Umbilical cord (tissue), 2 donors: ENCODE data around the gene FOS. TPM values are rescaled to one million over a fixed set of nuclear protein-coding genes. Genes with fewer than 3 reads are reported as not detected.
"Not testable (repeated sequence)": the region's sequence is repeated elsewhere in the genome, so short reads cannot be mapped to it uniquely, and the experiment has no call there.

Experiments used
- DNase-seq: peaks from one replicate; pipeline ENCODE4 v3.0.0-alpha.2; 2015; ENCODE audit warnings: low spot score
- total RNA-seq: library from RNA; depleted of rRNA; stranded (reverse); fragments of >200 nt; gene quantifications from one replicate; pipeline ENCODE4 v1.2.3, GENCODE V29; 2014; ENCODE audit warnings: low replicate concordance; ENCODE audit not compliant: insufficient read depth

Gene FOS
- total RNA-seq, 1 donor from 2014 or later, result 1,307 TPM

DNA sequence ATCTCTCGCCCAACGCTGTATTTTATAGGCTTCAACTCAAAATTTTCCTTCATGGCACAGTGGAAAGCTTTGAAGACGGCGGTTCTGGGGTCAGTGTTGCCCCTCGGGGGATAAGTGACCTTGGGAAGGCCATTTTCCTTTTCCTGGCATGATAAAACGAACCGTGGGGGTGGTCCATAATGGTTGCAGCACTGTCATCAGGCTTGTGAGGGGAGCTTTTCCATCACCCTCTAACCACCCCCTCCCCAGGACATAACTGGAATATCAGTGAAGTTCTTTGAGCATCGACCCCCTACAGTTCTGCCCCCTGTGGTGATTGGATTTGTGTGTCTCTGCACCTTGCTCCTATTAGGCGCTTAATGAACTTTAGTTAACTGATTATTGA lies 16.0 kb downstream of the FOS start:
- no peak for DNase-seq

GRCh38 chr14:75295061-75295461 lies 16.4 kb downstream of the FOS start:
- peak; percentile 89 for DNase-seq

GRCh38 chr14:75295491-75296345 lies 17.1 kb downstream of the FOS start:
- peak; percentile 86 for DNase-seq

- DNase-seq, result no peak
Measured at GRCh38 chr14:75297411-75298040, 18.9 kb downstream of the FOS start.

DNA sequence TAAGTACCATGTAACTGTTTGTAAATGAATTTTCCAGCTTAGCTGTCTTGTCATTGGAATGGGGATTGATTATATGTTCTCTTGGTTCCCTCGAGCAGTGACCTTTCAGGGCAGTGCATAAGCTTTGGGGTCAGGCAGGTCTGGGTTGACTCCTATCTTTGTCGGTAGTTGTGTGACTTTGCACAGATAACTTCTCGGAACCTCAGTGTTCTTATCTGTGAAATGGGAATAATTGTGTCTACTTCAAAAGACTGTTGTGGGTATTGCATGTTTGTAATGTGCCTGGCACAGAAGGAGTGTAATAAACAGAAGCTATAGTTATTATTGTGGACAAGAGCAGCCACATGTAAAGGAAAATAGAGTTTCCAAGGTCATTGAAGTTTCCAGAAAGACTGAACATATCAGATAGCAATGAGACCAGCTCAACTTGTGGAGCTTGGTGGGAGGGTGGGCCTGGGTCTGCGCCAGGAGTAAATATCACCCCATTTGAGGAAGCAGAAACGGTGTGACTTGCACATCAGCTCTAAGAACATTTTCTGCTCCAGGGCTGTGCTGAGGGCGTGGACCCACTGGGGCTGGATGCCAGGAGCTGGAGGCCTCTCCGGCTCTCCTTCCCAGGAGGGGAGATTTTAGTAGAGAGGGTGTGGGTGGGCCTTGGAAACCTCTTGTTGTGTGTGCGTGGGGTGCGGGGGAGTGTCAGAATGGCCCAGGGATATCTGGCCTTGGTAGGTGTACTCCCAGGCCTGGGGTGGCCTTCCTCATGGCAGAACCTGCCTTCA lies 19.7 kb downstream of the FOS start:
- peak; percentile 81 for DNase-seq

DNA sequence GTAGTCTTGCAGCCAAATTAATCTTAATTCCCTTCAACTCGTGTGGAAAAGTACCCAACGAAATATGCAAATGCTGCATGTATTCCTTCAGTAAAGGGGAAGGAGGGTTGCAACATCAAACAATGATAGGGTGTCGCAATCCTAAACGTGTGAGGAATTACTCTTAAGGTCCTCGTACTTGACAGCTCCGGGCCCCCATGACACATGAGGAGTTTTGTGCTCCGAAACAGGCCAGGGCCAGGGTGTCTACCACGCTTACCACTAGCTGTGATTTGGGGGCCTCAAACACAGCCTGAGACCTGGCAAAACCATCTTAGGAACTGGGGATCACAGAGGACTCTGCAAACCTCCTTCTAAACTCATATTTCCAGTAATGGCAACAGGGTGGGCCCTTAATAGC lies 20.4 kb downstream of the FOS start:
- DNase-seq, result peak; percentile 70

DNA sequence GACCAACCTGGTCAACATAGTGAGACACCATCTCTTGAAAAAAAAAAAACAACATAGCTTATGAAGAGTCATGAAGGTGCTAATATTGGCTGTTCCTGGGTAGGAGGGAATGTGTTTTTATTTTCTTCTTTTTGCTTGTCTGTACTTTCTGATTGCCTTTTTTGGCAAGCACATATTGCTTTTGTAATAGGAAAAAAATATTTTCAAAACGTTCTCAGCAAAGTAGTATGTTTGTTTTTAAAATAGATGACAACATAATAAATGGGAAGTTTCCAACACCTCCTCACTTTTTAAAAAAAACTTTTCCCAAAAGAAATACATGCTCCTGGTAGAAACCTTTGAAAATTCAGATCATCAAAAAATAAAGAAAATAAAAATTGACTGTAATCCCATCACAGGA lies 20.9 kb downstream of the FOS start:
- no peak for DNase-seq

- no peak for DNase-seq
Measured at GRCh38 chr14:75301666-75302325, 23.2 kb downstream of the FOS start.

GRCh38 chr14:75303381-75303789 lies 24.8 kb downstream of the FOS start:
- DNase-seq, result peak; percentile 73

DNA sequence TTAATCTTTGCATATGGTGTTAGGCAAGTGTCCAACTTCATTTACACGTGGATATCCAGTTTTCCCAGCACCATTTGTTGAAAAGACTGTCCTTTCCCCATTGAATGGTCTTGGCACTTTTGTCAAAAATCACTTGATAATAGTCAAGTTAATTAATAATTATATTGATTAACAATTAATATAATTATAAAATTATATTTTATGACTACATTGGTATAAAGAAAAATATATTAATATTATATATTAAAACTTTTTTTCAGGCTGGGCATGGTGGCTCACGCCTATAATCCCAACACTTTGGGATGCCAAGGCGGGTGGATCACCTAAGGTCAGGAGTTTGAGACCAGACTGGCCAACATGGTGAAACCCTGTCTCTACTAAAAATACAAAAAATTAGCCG lies 27.8 kb downstream of the FOS start:
- DNase-seq, result not testable (repeated sequence)

GRCh38 chr14:75306927-75307699 lies 28.5 kb downstream of the FOS start:
- DNase-seq, result peak; percentile 53

DNA sequence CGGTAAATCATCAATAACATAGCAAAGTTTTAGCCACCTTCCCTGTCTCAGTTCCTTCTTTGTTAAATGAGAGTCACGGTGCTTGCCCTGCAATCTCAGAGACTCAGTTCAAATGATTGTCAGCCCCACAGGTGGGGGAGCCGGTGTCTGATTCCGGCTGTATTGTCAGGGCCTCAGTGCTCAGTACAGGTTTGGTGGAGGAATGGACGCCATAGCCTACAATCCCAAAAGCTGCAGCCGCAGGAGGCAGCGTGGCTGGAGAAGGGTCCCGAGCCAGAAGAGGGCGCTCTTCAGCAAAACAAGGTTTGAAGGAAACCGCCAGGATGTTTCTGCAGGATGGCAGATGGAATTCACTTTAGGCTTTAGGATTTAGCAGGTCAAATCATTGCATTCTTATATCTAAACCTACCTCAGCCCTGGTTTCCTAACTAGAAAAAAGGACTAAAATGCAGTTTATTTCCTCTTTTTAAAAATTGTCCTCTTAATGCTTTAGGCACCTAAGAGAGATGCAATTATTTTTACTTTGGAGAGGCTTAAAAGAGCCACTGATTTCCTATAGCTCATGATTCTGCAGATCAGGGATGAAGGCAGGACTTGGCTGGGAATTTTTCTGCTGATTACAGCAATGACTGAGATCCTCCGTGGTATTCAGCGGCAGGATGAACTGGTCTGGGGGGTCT lies 29.2 kb downstream of the FOS start:
- DNase-seq, result peak; percentile 91

DNA sequence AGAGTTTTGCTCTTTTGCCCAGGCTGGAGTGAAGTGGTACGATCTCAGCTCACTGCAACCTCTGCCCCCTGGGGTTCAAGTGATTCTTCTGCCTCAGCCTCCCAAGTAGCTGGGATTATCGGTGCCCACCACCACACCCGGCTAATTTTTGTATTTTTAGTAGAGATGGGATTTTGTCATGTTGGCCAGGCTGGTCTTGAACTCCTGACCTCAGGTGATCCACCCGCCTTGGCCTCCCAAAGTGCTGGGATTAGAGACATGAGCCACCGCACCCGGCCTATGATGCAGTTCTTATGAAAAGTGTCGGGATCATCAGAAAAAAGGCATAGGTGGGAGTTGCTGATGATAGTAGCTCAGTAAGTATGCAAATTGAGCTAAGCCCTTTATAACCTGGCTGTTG lies 30.4 kb downstream of the FOS start:
- DNase-seq, result not testable (repeated sequence)

- not testable (repeated sequence) for DNase-seq
Measured at GRCh38 chr14:75309561-75309960, 30.9 kb downstream of the FOS start.

DNA sequence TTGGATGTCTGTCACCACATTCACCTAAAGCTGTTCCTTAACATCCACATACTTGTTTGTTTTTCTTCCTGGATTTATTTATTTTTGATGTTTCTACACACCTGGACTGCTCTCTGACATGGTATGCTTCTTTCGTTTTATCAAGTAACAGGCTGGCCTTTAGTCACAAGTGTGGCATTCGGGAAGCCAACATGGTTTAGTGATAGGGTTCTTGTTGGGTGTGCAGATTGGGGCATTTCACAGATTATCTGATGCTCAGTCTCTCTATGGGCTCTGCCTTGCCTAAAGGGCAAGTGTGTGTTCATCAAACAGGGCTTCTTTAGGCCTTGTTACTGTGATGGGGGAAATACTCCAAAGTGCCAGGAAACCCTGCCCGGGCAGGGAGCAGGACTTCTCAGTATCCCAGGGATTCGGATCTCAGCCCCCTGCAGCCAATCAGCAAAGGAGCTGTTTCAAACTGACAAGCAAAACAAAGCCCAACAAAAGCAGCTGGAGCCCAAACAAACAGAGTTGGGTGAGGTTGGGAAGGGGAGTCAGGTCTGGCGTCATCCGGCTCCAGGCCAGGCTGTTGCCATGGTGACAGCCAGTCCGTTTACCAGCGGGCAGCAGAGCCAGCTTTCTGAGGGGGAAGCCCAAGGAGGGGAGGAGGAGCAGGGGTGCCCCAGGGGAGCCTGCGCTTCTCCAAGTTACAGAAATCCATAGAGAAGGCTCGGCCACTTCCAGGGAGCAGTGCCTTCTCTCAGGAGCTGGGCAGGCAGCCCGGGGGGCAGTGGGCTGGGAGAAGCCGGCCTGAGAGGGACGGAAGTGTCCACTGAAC lies 31.9 kb downstream of the FOS start:
- DNase-seq, result peak; percentile 95

GRCh38 chr14:75311356-75311755 lies 32.7 kb downstream of the FOS start:
- DNase-seq, result no peak

- no peak for DNase-seq
Measured at GRCh38 chr14:75312341-75312740, 33.7 kb downstream of the FOS start.

DNA sequence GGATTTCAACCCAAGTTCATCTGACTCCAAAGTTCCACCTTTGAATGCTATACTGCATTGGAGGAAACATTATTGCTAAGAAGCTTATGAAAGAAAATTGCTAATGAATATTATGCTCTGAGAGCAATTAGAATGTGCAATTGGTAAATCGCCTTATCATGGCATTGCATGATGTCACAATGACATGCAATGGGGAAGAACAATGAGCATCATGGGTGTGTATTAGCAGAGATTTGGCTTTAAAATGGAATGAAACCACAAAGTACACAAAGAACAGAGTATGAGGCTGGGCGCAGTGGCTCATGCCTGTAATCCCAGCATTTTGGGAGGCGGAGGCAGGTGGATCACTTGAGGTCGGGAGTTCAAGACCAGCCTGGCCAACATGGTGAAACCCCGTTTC lies 34.7 kb downstream of the FOS start:
- DNase-seq, result no peak

GRCh38 chr14:75315144-75315543 lies 36.5 kb downstream of the FOS start:
- DNase-seq, result peak; percentile 76

- no peak for DNase-seq
Measured at GRCh38 chr14:75317148-75317547, 38.5 kb downstream of the FOS start.
